GM21528 (cell line): ENCODE data around the gene PTPN13.
"Not testable (repeated sequence)": the region's sequence is repeated elsewhere in the genome, so short reads cannot be mapped to it uniquely, and the experiment has no call there.

Experiments
- ATAC-seq: cut with Tn5 transposase; IDR thresholded peaks from one replicate; pipeline ENCODE4 v1.9.1; 2021; ENCODE audit warnings: mild to moderate bottlenecking, moderate library complexity; ENCODE audit not compliant: unreplicated experiment, low FRiP score

Gene PTPN13

DNA sequence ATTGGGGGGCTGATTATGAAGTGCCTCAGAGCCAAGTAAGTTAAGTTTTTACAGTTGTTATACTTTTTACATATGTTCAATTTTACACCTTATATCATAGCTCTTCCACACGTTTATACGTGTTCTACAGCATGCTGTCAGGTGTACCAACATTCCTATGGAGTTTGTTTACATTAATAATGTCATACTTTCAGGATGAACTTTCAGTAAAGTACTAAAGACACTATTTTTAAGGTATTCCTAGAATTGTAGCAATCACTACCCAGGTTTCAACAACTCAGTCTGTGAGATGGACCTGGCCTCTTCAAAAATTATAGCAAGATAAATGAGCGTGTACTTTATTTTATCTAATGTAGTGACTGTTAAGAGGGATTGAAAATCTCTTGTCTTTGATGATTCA, 92.6 kb downstream of the PTPN13 start:
- ATAC-seq: no peak

DNA sequence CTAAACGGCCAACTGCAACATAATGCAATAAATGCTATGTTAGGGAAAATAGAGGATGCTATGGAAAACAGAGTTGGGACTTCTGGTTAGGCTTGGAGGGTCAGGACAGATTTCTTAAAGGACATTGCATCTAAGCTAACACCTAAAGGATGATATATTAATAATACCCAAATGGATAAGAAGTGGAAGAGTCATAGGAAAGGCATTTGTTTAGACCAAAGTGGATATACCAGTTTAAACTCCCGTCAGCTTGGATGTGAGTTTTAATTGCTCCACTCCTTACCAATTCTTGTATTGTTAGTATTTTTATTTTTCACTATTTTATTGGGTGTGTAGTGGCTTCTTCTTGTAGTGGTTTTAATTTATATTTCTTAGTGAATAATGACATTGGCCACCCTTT, 93.9 kb downstream of the PTPN13 start:
- ATAC-seq: no peak

DNA sequence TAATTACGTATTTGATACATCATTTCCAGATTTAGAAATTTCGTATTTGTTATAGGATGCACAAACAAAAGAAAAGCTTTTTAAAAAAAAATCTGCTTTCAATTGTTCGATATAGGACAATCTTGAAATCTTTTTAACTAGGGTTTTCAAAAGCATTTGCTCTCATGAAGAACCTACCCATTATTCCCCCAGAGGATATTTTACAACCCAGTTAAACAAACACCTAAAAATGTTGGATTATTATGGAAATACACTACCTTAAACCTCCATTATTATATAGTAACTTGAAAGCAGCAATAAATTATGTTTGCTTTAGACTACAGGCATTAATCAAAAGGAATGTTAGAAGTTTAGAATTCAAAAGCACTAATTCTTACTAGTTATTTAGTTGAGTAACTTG, 110.5 kb downstream of the PTPN13 start:
- no peak for ATAC-seq

DNA sequence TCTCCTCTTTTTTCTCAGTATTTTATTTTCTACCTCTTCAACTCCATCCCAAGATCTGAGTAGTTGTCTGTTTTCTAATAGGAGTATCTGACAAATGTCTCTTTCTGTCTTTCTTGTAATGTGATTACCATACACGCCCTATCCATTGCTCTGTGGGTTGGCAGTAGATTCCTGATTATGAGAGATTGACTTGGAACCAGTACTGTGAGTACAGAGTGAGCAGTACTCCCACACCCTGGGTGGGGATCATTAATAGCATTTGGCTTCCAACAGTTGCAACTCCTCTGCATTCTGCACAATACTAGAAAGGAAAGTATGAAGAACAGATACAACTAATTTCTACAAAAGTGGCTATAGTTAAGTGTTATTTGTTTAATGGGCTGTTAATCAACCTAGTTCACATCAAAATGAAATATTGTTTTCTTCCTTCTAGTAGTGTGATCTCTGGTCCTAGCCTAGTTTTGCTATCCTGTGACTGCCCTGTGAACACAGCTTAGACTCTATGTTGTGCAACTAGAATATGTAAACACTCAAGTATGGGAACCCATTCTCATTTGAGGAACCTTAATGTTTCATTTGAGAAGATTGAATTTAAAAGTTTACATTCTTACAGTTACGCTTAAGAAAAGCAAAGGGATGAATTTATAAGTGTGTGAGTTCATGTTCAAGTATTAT, 112.9 kb downstream of the PTPN13 start:
- no peak for ATAC-seq

DNA sequence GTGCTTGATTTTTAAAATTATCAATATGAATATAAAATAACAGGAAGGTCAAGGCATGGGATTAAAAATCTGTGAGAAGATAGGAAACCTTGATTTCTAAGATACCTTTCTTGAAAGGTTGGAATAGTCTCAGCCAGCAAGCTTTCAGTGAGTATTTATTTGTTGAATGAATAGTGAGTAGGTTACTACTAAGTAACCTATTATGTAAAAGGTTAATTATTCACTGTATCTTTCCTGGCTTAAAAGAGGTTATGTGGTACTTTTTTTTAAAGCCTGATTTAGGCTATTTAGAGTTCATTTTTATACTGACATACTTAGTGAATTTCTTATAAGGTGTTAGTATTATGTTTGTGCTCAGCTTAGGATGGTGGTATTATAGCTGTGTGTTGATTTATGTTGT, 123.5 kb downstream of the PTPN13 start:
- no peak for ATAC-seq

DNA sequence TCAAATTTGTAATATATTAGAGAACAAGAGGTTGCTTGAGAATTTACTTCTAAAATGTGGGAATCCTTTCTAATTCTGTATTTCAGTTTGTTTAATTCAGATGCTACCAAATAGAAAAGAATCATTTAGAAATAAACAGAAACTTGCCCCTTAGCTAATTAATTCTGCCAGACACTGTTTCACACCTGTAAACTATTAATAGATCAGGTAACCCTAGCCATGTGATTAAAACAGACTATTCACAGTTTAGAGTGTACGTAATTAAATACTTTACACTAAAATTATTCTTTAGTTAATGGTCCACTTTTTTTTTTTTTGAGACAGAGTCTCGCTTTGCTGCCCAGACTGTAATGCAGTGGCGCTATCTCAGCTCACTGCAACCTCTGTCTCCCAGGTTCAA, 124.0 kb downstream of the PTPN13 start:
- ATAC-seq: no peak

DNA sequence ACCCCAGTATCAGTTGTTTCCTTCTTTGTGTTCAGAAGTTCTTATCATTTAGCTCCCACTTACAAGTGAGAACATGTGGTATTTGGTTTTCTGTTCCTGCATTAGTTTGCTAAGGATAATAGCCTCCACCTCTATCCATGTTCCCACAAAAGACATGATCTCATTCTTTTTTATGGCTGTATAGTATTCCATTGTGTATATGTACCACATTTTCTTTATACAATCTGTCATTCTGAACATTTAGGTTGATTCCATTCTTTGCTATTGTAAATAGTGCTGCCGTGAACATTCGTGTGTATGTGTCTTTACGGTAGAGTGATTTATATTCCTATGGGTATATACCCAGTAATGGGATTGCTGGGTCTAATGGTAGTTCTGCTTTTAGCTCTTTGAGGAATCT, 125.0 kb downstream of the PTPN13 start:
- not testable (repeated sequence) for ATAC-seq

DNA sequence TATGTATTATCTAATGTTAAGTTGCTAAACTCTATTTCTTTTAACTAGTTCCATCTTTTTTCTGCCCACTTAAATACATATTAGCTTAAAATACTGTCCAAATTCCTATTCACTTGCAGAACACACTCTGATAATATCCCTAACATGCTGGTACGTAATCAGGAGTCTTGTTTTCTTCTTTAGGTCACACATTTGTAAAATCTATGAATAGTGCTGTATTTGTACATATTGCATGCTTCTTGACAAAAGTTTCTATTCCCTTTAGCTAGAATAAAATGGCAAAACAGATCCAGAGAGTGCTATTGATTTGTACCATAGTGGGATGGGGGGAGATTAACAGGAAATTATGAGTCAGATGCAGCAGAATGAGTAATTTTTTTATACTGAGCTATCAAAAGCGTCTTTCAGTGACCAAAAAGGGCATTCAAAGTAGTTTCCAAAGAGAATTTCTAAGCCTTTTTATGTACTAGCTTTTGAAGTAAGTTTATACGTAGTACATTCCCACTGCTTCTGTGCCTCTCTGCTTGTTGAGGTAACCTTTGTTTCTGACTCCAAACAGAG, 126.5 kb downstream of the PTPN13 start:
- ATAC-seq: no peak

DNA sequence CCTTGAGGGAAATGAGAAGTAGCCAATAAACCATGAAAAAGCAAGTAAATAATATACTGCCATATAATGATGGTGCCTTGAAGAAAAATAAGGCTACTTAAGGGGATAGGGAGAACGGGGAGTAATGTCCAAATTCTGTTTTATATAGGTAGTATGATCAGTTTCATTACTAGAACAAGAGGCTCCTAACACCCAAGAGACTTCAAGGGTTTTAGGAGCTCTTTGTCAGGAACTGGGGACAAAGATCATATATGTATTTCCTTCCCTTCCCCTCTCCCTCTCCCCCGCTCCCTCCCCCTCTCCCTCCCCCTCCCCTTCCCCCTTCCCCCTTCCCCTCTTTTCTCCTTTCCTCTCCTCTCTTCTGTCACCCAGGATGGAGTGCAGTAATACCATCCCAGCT, 127.3 kb downstream of the PTPN13 start:
- no peak for ATAC-seq

DNA sequence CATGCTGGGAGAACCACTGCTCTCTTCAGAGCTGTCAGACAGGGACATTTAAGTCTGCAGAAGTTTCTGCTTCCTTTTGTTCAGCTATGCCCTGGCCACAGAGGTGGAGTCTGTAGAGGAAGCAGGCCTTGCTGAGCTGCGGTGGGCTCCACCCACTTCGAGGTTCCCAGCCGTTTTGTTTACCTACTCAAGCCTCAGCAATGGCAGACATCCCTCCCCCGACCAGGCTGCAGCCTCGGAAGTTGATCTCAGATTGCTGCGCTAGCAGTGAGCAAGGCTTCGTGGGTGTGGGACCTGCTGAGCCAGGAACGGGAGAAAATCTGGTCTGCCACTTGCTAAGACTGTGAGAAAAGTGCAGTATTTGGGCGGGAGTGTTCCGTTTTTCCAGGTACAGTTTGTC, 136.2 kb downstream of the PTPN13 start:
- no peak for ATAC-seq

DNA sequence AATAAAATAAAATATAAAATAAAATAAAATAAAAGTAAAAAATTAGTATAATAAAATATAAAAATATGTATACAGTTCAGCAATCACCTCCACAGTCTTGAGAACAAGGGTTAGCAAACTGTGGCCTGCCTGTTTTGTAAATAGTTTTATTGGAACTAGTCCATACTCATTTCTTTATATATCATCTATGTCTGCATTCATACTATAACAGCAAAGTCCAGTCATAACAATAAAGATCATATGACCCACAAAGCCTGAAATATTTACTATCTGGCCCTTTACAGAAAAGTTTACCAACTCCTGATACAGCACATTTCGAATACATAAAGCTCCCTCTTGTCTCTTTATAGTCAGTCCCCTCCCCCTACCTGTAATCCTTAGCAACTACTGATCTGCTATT, 143.1 kb downstream of the PTPN13 start:
- ATAC-seq: no peak

DNA sequence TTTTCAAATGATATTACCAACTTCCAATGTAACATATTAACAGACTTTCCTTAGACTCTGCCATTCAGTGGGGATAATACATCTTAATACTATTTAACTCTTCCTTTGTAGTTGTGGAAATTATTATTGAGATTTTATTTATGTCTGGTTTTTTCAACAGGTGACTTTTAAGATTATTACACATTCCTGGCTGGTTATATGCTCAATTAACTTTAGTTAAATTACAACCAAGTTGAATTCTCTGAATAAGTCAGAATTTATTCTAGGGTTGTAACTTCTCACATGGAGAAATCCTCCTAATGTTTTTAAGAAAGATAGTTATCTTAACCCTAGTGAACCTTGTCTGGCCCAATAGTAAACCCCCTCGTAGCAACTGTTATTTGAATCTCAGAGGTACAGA, 147.7 kb downstream of the PTPN13 start:
- no peak for ATAC-seq

DNA sequence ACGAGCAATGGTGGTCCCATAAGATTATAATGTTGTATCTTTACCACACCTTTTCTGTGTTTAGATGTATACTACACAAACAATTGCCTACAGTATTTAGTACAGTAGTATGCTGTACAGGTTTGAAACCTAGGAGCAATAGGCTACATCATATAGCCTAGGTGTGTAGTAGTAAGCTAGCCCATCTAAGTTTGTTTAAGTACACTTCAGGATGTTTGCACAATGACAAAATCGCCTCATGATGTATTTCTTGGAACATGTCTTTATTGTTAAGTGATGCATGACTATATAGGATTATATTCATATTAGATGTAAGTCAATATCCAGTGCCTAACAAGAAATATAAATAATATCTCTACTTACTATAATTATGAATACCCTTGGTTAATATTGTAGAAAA, 150.5 kb downstream of the PTPN13 start:
- no peak for ATAC-seq

DNA sequence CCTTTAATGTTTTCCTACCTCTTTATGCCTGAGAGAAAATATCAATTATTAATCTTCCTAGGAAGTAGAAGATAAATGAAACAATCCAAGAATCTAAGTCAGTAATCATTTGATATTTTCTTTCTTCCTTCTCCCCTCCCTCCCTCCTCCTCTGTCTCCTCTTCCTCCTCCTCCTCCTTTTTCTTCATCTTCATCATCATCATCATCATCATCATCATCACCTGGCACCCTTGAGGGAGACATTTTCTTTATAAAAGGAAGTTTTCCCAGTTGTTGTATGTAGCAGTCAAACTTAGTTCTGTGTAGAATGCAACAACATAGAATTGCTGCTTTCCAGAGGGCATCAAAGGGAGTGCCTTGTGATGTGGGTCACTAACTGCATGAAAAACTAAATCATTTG, 155.0 kb downstream of the PTPN13 start:
- ATAC-seq: no peak

DNA sequence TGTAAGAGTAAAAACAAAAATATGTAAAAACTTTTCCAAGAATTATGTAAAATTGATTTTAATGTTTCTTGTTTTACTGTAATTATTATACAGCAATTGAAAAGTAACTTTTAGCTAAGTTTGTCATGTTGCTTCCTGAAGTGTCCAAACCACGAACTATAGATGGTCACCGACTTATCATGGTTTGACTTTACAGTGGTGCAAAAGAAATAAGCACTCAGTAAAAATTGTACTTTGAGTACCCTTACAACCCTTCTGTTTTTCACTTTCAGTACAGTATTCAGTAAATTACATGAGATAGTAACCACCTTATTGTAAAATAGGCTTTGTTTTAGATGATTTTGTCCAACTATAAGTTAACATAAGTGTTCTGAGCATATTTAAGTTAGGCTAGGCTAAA, 161.3 kb downstream of the PTPN13 start:
- no peak for ATAC-seq

DNA sequence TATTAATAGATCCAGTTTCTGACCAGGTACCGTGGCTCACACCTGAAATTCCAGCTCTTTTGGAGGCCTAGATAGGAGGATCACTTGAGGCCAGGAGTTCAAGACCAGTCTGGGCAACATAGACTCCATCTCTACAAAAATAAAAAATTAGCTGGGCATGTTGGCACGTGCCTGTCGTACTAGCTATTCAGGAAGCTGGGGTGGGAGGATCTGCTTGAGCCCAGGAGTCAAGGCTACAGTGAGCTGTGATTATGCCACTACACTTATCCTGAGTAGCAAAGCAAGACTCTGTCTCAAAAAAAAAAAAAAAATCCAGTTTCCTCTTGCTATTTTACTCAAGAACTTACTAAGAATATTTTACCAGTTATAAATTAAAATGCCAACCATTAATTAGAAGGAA, 163.4 kb downstream of the PTPN13 start:
- ATAC-seq: no peak

DNA sequence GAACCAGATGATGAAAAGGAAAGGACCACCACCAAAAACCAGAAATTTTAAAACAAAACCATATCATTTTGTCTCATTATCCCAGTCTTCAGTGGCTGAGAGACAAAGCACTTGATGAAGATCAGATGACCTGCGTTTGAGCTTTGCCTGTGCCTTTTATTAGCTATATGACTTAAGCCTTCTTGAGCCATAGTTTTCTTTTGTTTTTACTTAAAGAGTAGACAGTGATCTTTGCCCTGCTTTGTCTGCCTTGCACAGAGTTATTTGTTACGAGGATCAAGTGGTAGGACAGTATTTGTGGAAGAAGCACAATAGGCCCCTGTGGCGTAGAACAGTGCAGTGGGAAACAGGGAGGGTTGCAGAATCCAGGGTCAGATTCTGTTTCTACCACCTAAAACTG, 165.2 kb downstream of the PTPN13 start:
- ATAC-seq: no peak

DNA sequence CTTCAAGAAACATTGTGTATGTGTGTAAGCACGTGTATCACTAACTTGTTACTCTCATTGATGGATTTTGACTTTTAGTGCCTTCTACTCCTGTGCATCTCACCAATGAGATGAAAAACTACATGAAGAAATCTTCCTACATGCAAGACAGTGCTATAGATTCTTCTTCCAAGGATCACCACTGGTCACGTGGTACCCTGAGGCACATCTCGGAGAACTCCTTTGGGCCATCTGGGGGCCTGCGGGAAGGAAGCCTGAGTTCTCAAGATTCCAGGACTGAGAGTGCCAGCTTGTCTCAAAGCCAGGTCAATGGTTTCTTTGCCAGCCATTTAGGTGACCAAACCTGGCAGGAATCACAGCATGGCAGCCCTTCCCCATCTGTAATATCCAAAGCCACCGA, 168.5 kb downstream of the PTPN13 start:
- no peak for ATAC-seq

DNA sequence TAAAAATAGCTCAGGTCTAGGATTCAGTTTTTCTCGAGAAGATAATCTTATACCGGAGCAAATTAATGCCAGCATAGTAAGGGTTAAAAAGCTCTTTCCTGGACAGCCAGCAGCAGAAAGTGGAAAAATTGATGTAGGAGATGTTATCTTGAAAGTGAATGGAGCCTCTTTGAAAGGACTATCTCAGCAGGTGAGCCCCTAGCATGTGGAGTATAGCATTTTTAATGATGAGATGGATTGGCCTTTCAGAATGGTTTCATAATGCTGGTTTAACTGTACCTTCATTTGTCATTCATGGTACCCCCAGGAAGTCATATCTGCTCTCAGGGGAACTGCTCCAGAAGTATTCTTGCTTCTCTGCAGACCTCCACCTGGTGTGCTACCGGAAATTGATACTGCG, 175.7 kb downstream of the PTPN13 start:
- no peak for ATAC-seq

DNA sequence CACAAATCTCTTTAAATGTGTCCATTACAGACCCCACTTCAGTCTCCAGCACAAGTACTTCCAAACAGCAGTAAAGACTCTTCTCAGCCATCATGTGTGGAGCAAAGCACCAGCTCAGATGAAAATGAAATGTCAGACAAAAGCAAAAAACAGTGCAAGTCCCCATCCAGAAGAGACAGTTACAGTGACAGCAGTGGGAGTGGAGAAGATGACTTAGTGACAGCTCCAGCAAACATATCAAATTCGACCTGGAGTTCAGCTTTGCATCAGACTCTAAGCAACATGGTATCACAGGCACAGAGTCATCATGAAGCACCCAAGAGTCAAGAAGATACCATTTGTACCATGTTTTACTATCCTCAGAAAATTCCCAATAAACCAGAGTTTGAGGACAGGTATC, 177.0 kb downstream of the PTPN13 start:
- no peak for ATAC-seq

DNA sequence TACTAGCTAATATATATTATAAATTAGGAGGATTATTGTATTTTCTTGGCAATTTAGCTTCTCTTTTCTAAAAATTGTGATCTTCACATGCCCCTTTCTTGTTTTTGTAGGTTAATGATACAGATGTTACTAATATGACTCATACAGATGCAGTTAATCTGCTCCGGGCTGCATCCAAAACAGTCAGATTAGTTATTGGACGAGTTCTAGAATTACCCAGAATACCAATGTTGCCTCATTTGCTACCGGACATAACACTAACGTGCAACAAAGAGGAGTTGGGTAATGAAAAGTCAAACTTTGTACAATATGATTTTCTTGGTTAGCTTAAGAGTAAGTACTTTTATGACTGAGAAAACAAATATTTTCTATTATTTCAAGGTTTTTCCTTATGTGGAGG, 180.9 kb downstream of the PTPN13 start:
- no peak for ATAC-seq

DNA sequence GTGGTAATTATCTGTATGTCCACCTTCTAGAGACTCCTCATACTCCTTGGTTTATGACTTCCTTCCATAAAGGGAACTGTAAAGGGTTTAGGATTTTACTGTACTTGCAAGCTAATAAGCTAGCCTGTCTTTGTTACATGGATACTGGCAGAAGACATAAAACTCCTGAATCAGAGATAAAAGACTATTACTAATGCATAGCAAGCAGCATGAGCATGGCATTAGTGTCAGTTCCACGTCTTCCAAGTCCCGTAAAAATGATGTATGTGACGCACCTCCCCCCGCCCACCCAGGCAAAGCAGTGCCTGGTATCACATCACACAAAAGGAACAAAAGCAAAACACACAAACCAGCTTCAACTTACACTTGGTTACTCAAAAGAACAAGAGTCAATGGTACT, 184.1 kb downstream of the PTPN13 start:
- ATAC-seq: no peak

DNA sequence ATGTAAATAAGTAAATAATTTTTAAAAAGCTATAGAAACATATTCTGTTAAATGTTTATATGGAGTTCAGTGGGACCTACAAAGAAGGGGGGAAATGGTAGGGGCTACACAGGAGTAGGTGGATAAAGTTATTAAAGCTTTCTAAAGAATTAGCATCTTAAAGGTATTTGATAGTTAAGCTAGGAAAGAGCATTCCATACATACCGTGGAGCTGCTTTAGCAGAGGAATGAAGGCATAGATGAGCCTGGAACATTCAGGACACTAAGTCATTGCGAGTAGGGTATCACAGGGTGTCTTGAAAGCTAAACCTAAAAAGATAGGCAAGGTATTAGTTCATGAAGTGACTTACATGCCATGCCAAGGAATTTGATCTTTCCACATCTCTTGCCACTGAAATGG, 194.7 kb downstream of the PTPN13 start:
- ATAC-seq: no peak
